Gastroesophageal sphincter (tissue), 3 donors: ENCODE measurements around the gene NEK7.

ENCODE experiments used
- CTCF ChIP-seq, 4 experiments: fragments of 200-600 bp in 2 of 4; fragments of 450-650 bp in 2 of 4; sonication (generic) in 1 of 4; IDR thresholded peaks; one replicate each; pipeline ENCODE4 v1.5.1; 2017 to 2019; ENCODE audit warnings: antibody characterized with exemption in 4 of 4, mild to moderate bottlenecking in 2 of 4, moderate library complexity in 2 of 4
- EP300 ChIP-seq: sonication (generic); formaldehyde crosslinking; IDR thresholded peaks from one replicate; pipeline ENCODE4 v1.6.1; 2017; ENCODE audit warnings: antibody characterized with exemption, mild to moderate bottlenecking
- POLR2A ChIP-seq, 2 donors: fragments of 450-650 bp; IDR thresholded peaks; one replicate each; pipeline ENCODE4 v1.6.1; 2017; ENCODE audit warnings: antibody characterized with exemption in 2 of 2, mild to moderate bottlenecking in 2 of 2, moderate library complexity in 1 of 2
- POLR2AphosphoS5 ChIP-seq: sonication (generic); formaldehyde crosslinking; IDR thresholded peaks from one replicate; pipeline ENCODE4 v1.6.1; 2017; ENCODE audit warnings: antibody characterized with exemption

GRCh38 chr1:198162091-198162767, 5.4 kb downstream of the NEK7 start:
- TF ChIP-seq CTCF (IDR thresholded peaks at IDR 0.05), result no peak
- TF ChIP-seq POLR2AphosphoS5, result no peak
- TF ChIP-seq EP300, result no peak
- TF ChIP-seq POLR2A (IDR thresholded peaks at IDR 0.05), result no peak
